HS-27A (cell line): ENCODE data around the gene ZBTB45.

Experiments used
- DNase-seq: peaks from one replicate; pipeline ENCODE4 v3.0.0-alpha.2; 2012; ENCODE audit warnings: low read depth, missing footprints

The ZBTB45 gene

GRCh38 chr19:58519355-58520256 lies at the start of gene ZBTB45:
TSS of gene ZBTB45 (minus strand) at chr19:58519810. CDS start at chr19:58517673, 2,137 bp downstream.
- DNase-seq, result peak; percentile 94

GRCh38 chr19:58568453-58569130 lies 49.0 kb upstream of the ZBTB45 start:
- DNase-seq, result no peak

- no peak for DNase-seq
These were observed 47.4 kb upstream of the ZBTB45 start for GRCh38 chr19:58566989-58567388.

GRCh38 chr19:58563823-58564222 lies 44.2 kb upstream of the ZBTB45 start:
- DNase-seq, result no peak

- no peak for DNase-seq
These were observed 43.5 kb upstream of the ZBTB45 start for GRCh38 chr19:58563034-58563573.

- DNase-seq, result no peak
These were observed 42.8 kb upstream of the ZBTB45 start for GRCh38 chr19:58562122-58563033.

GRCh38 chr19:58561373-58562121 lies 41.9 kb upstream of the ZBTB45 start:
- DNase-seq, result no peak

GRCh38 chr19:58560921-58561320 lies 41.3 kb upstream of the ZBTB45 start:
- no peak for DNase-seq

- no peak for DNase-seq
These were observed 40.6 kb upstream of the ZBTB45 start for GRCh38 chr19:58560007-58560887.

- peak; percentile 87 for DNase-seq
These were observed 39.8 kb upstream of the ZBTB45 start for GRCh38 chr19:58559275-58560006.

GRCh38 chr19:58558623-58559274 lies 39.1 kb upstream of the ZBTB45 start:
- peak; percentile 97 for DNase-seq

GRCh38 chr19:58558066-58558622 lies 38.5 kb upstream of the ZBTB45 start, which contains the start of gene UBE2M:
TSS of gene UBE2M (minus strand) at chr19:58558611. CDS start at chr19:58558381, 230 bp downstream.
- DNase-seq, result no peak

- DNase-seq, result no peak
These were observed 37.8 kb upstream of the ZBTB45 start for GRCh38 chr19:58557221-58558065.

- no peak for DNase-seq
These were observed 37.1 kb upstream of the ZBTB45 start for GRCh38 chr19:58556622-58557220.

GRCh38 chr19:58555920-58556621 lies 36.5 kb upstream of the ZBTB45 start:
- no peak for DNase-seq

- no peak for DNase-seq
These were observed 35.8 kb upstream of the ZBTB45 start for GRCh38 chr19:58555369-58555885.
